ENCODE results near the gene EFCAB6.

GRCh38 chr22:43541462-43542407, 270.4 kb downstream of the EFCAB6 start:
- TF ChIP-seq POLR2A (IDR thresholded peaks at IDR 0.05) (no peak), CTCF (IDR thresholded peaks at IDR 0.05) (no peak)

All from adrenal gland (tissue), 5 donors.